ENCODE measurements around the gene ARID5B.

The ARID5B gene

GRCh38 chr10:61906562-61906901 is 5.0 kb downstream of the ARID5B start:
- Histone ChIP-seq H3K27me3 (ENCODE audit: control insufficient read depth, insufficient read depth, low read length) (no peaks in the 10 kb centered on the region; the same call in 1 of the 2 replicates), H3K4me1 (ENCODE audit: control insufficient read depth, insufficient read depth, low read length) (no peaks in the 10 kb centered on the region), H3K4me3 (ENCODE audit: low read length) (no peak overlapping the region), H3K27ac (ENCODE audit: low read length) (no peak overlapping the region), H3K9me3 (ENCODE audit: control insufficient read depth, insufficient read depth, low read length) (no peaks in the 10 kb centered on the region), H3K36me3 (ENCODE audit: control insufficient read depth, insufficient read depth, low read length) (no peaks in the 10 kb centered on the region)
- DNase-seq (ENCODE audit: low read depth, low spot score) = no peak
- no CpG with 5 or more reads among the region's 2 CpGs for WGBS (ENCODE audit: insufficient coverage, insufficient read length)

DNA sequence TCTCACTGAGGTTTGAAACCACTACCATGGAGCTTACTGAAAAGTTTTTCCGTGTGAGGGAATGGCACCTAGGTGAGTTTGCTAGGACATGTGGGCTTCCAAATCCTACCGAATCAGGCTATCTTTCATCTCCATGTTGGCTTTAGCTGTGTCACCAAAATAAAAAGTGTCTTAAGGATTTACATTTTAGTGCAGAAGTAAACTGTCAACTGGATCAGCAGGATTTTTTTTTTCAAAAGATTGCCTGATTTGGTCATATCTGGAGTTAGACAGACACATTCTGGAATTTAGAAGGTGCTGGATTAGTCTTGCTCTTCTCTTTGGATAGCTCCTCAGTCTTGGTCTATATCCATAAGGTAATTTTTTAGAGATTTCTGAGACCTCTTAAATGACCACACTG is 5.5 kb downstream of the ARID5B start:
- no peak for DNase-seq (ENCODE audit: low read depth, low spot score)
- Histone ChIP-seq H3K4me3 (ENCODE audit: low read length) (no peak overlapping the region), H3K4me1 (ENCODE audit: control insufficient read depth, insufficient read depth, low read length) (no peaks in the 10 kb centered on the region), H3K9me3 (ENCODE audit: control insufficient read depth, insufficient read depth, low read length) (no peaks in the 10 kb centered on the region), H3K27me3 (ENCODE audit: control insufficient read depth, insufficient read depth, low read length) (no peaks in the 10 kb centered on the region; the same call in 1 of the 2 replicates), H3K36me3 (ENCODE audit: control insufficient read depth, insufficient read depth, low read length) (no peaks in the 10 kb centered on the region), H3K27ac (ENCODE audit: low read length) (no peak overlapping the region)
- WGBS (ENCODE audit: insufficient coverage, insufficient read length) = no CpG with 5 or more reads among the region's 2 CpGs

- WGBS (ENCODE audit: insufficient coverage, insufficient read length) = no CpG with 5 or more reads among the region's 3 CpGs
- no peak for DNase-seq (ENCODE audit: low read depth, low spot score)
- H3K4me3 ChIP-seq (ENCODE audit: low read length) = no peak overlapping the region
- H3K27me3 ChIP-seq (ENCODE audit: control insufficient read depth, insufficient read depth, low read length) = no peaks in the 10 kb centered on the region; the same call in 1 of the 2 replicates
- no peaks in the 10 kb centered on the region for H3K4me1 ChIP-seq (ENCODE audit: control insufficient read depth, insufficient read depth, low read length)
- no peak overlapping the region for H3K27ac ChIP-seq (ENCODE audit: low read length)
- no peaks in the 10 kb centered on the region for H3K36me3 ChIP-seq (ENCODE audit: control insufficient read depth, insufficient read depth, low read length)
- no peaks in the 10 kb centered on the region for H3K9me3 ChIP-seq (ENCODE audit: control insufficient read depth, insufficient read depth, low read length)
Observed at GRCh38 chr10:61907587-61907986, 6.1 kb downstream of the ARID5B start.

DNA sequence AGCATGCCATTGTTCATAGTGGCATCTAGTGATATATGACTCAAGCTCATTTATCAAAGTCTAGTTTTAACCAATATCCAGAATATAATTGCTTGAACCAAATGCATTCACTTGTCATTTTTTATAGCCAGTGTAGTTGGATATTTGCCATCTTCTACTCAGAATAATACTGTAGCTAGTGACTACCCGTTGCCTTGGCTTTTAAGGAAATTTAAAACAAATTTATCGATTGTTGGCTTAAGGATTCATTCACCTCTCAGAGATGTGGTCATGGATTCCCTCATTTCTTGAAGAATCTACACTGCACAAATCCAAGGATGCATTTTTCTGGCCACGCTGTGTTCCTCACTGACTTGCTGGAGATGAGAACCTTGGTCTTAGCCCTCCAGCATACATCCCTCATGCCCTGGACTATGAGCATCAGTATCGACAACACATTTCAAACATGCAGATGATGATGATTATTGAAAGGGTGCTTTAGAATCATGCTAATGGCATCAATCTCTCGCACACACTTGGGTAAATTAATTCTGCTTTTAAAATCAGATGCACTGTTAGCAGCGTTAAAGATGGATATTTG is 8.8 kb downstream of the ARID5B start:
- no peak for DNase-seq (ENCODE audit: low read depth, low spot score)
- no peaks in the 10 kb centered on the region for H3K27me3 ChIP-seq (ENCODE audit: control insufficient read depth, insufficient read depth, low read length)
- no CpG with 5 or more reads among the region's 6 CpGs for WGBS (ENCODE audit: insufficient coverage, insufficient read length)
- H3K27ac ChIP-seq (ENCODE audit: low read length) = no peak overlapping the region
- no peaks in the 10 kb centered on the region for H3K9me3 ChIP-seq (ENCODE audit: control insufficient read depth, insufficient read depth, low read length)
- no peak overlapping the region for H3K4me3 ChIP-seq (ENCODE audit: low read length)
- H3K4me1 ChIP-seq (ENCODE audit: control insufficient read depth, insufficient read depth, low read length) = no peaks in the 10 kb centered on the region
- no peaks in the 10 kb centered on the region for H3K36me3 ChIP-seq (ENCODE audit: control insufficient read depth, insufficient read depth, low read length)

GRCh38 chr10:61910894-61911293 is 9.4 kb downstream of the ARID5B start:
- no peak for DNase-seq (ENCODE audit: low read depth, low spot score)
- Histone ChIP-seq H3K9me3 (ENCODE audit: control insufficient read depth, insufficient read depth, low read length) (no peaks in the 10 kb centered on the region), H3K27me3 (ENCODE audit: control insufficient read depth, insufficient read depth, low read length) (no peaks in the 10 kb centered on the region), H3K27ac (ENCODE audit: low read length) (no peak overlapping the region), H3K4me3 (ENCODE audit: low read length) (no peak overlapping the region), H3K36me3 (ENCODE audit: control insufficient read depth, insufficient read depth, low read length) (no peaks in the 10 kb centered on the region), H3K4me1 (ENCODE audit: control insufficient read depth, insufficient read depth, low read length) (no peaks in the 10 kb centered on the region)
- no CpG with 5 or more reads among the region's 2 CpGs for WGBS (ENCODE audit: insufficient coverage, insufficient read length)

- no peaks in the 10 kb centered on the region for H3K4me1 ChIP-seq (ENCODE audit: control insufficient read depth, insufficient read depth, low read length)
- H3K4me3 ChIP-seq (ENCODE audit: low read length) = no peak overlapping the region
- WGBS (ENCODE audit: insufficient coverage, insufficient read length) = no CpG with 5 or more reads among the region's 5 CpGs
- no peaks in the 10 kb centered on the region for H3K27me3 ChIP-seq (ENCODE audit: control insufficient read depth, insufficient read depth, low read length)
- no peak overlapping the region for H3K27ac ChIP-seq (ENCODE audit: low read length)
- H3K9me3 ChIP-seq (ENCODE audit: control insufficient read depth, insufficient read depth, low read length) = no peaks in the 10 kb centered on the region
- H3K36me3 ChIP-seq (ENCODE audit: control insufficient read depth, insufficient read depth, low read length) = no peaks in the 10 kb centered on the region
- no peak for DNase-seq (ENCODE audit: low read depth, low spot score)
Observed at GRCh38 chr10:61911425-61911824, 9.9 kb downstream of the ARID5B start.

GRCh38 chr10:61912981-61913380 is 11.5 kb downstream of the ARID5B start:
- no CpG with 5 or more reads among the region's 2 CpGs for WGBS (ENCODE audit: insufficient coverage, insufficient read length)
- Histone ChIP-seq H3K4me3 (ENCODE audit: low read length) (no peak overlapping the region), H3K4me1 (ENCODE audit: control insufficient read depth, insufficient read depth, low read length) (no peaks in the 10 kb centered on the region), H3K27ac (ENCODE audit: low read length) (no peak overlapping the region), H3K9me3 (ENCODE audit: control insufficient read depth, insufficient read depth, low read length) (no peaks in the 10 kb centered on the region), H3K27me3 (ENCODE audit: control insufficient read depth, insufficient read depth, low read length) (no peaks in the 10 kb centered on the region), H3K36me3 (ENCODE audit: control insufficient read depth, insufficient read depth, low read length) (no peaks in the 10 kb centered on the region)
- DNase-seq (ENCODE audit: low read depth, low spot score) = no peak

GRCh38 chr10:61918140-61918539 is 16.6 kb downstream of the ARID5B start:
- Histone ChIP-seq H3K9me3 (ENCODE audit: control insufficient read depth, insufficient read depth, low read length) (no peaks in the 10 kb centered on the region), H3K27ac (ENCODE audit: low read length) (no peak overlapping the region), H3K4me1 (ENCODE audit: control insufficient read depth, insufficient read depth, low read length) (no peaks in the 10 kb centered on the region), H3K4me3 (ENCODE audit: low read length) (no peak overlapping the region), H3K27me3 (ENCODE audit: control insufficient read depth, insufficient read depth, low read length) (no peaks in the 10 kb centered on the region), H3K36me3 (ENCODE audit: control insufficient read depth, insufficient read depth, low read length) (no peaks in the 10 kb centered on the region)
- no CpG with 5 or more reads among the region's 1 CpG for WGBS (ENCODE audit: insufficient coverage, insufficient read length)
- no peak for DNase-seq (ENCODE audit: low read depth, low spot score)

DNA sequence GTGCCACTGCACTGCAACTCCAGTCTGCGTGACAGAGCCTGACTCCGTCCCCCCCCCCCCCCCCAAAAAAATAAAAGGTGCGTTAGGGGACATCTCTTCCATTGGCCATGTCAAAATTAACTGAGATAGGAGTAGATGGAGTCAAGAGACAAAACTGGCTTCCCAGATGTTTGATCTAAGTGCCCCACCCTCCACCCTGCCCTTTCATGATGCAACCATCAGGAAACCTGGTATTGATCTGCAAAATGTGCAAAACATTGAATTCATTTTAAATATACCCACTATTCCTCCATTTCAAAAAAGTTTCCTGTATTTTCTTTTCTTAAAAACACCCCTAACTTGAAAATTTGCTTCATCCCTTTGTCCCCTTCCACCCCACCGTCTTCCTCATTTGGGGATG is 17.5 kb downstream of the ARID5B start:
- H3K36me3 ChIP-seq (ENCODE audit: control insufficient read depth, insufficient read depth, low read length) = no peaks in the 10 kb centered on the region
- WGBS (ENCODE audit: insufficient coverage, insufficient read length) = no CpG with 5 or more reads among the region's 4 CpGs
- DNase-seq (ENCODE audit: low read depth, low spot score) = no peak
- no peak overlapping the region for H3K4me3 ChIP-seq (ENCODE audit: low read length)
- no peaks in the 10 kb centered on the region for H3K27me3 ChIP-seq (ENCODE audit: control insufficient read depth, insufficient read depth, low read length)
- no peaks in the 10 kb centered on the region for H3K4me1 ChIP-seq (ENCODE audit: control insufficient read depth, insufficient read depth, low read length)
- no peak overlapping the region for H3K27ac ChIP-seq (ENCODE audit: low read length)
- no peaks in the 10 kb centered on the region for H3K9me3 ChIP-seq (ENCODE audit: control insufficient read depth, insufficient read depth, low read length)

- Histone ChIP-seq H3K27ac (ENCODE audit: low read length) (no peak overlapping the region), H3K27me3 (ENCODE audit: control insufficient read depth, insufficient read depth, low read length) (no peaks in the 10 kb centered on the region), H3K4me1 (ENCODE audit: control insufficient read depth, insufficient read depth, low read length) (no peaks in the 10 kb centered on the region), H3K9me3 (ENCODE audit: control insufficient read depth, insufficient read depth, low read length) (no peaks in the 10 kb centered on the region), H3K36me3 (ENCODE audit: control insufficient read depth, insufficient read depth, low read length) (no peaks in the 10 kb centered on the region), H3K4me3 (ENCODE audit: low read length) (no peak overlapping the region)
- WGBS (ENCODE audit: insufficient coverage, insufficient read length) = no CpG with 5 or more reads among the region's 2 CpGs
- DNase-seq (ENCODE audit: low read depth, low spot score) = no peak
Observed at GRCh38 chr10:61919646-61920215, 18.2 kb downstream of the ARID5B start.

GRCh38 chr10:61921143-61921542 is 19.6 kb downstream of the ARID5B start:
- Histone ChIP-seq H3K9me3 (ENCODE audit: control insufficient read depth, insufficient read depth, low read length) (no peaks in the 10 kb centered on the region), H3K4me3 (ENCODE audit: low read length) (no peak overlapping the region), H3K27me3 (ENCODE audit: control insufficient read depth, insufficient read depth, low read length) (no peaks in the 10 kb centered on the region), H3K4me1 (ENCODE audit: control insufficient read depth, insufficient read depth, low read length) (no peaks in the 10 kb centered on the region), H3K27ac (ENCODE audit: low read length) (no peak overlapping the region), H3K36me3 (ENCODE audit: control insufficient read depth, insufficient read depth, low read length) (no peaks in the 10 kb centered on the region)
- no peak for DNase-seq (ENCODE audit: low read depth, low spot score)
- no CpG with 5 or more reads among the region's 2 CpGs for WGBS (ENCODE audit: insufficient coverage, insufficient read length)

Data from iPS DF 6.9 (cell line).